HEK293T (cell line): ENCODE results near the gene DTNB.

Experiments
- CTCF ChIA-PET: fragments of 350-600 bp; formaldehyde crosslinking; extraction: SDS; loops from one replicate; lab custom pipeline; 2021; ENCODE audit warnings: antibody characterized with exemption, inconsistent platforms; lab: Yijun Ruan, JAX
- POLR2A ChIA-PET: fragments of 350-600 bp; formaldehyde crosslinking; extraction: SDS; loops from one replicate; lab custom pipeline; 2020; ENCODE audit warnings: antibody characterized with exemption, inconsistent platforms; lab: Yijun Ruan, JAX
- DNase-seq: peaks from one replicate; pipeline ENCODE4 v3.0.0; 2012; ENCODE audit warnings: mixed read lengths; ENCODE audit errors: extremely low spot score
- ARNT ChIP-seq: fragments of 450-650 bp; IDR thresholded peaks from 2 replicates; pipeline ENCODE4 v1.6.1; 2017; ENCODE audit warnings: mild to moderate bottlenecking
- BHLHE40 ChIP-seq: fragments of 450-650 bp; IDR thresholded peaks from 2 replicates; pipeline ENCODE4 v1.6.1; 2016; ENCODE audit warnings: mild to moderate bottlenecking, moderate library complexity, borderline replicate concordance
- CTBP1 ChIP-seq: fragments of 450-650 bp; IDR thresholded peaks from 2 replicates; pipeline ENCODE4 v1.6.1; 2016; ENCODE audit warnings: borderline replicate concordance
- ELF4 ChIP-seq: fragments of 450-650 bp; IDR thresholded peaks from 2 replicates; pipeline ENCODE4 v1.6.1; 2017; ENCODE audit warnings: antibody characterized with exemption
- FOXA1 ChIP-seq: fragments of 450-650 bp; IDR thresholded peaks from 2 replicates; pipeline ENCODE4 v1.6.1; 2016; ENCODE audit warnings: mild to moderate bottlenecking
- FOXK2 ChIP-seq: fragments of 450-650 bp; IDR thresholded peaks from 2 replicates; pipeline ENCODE4 v1.6.1; 2016; ENCODE audit warnings: mild to moderate bottlenecking
- FOXM1 ChIP-seq: fragments of 450-650 bp; IDR thresholded peaks from 2 replicates; pipeline ENCODE4 v1.6.1; 2017; ENCODE audit warnings: mild to moderate bottlenecking, borderline replicate concordance
- HDGF ChIP-seq: fragments of 450-650 bp; IDR thresholded peaks from 2 replicates; pipeline ENCODE4 v1.6.1; 2017; ENCODE audit warnings: antibody characterized with exemption, borderline replicate concordance
- L3MBTL2 ChIP-seq: fragments of 450-650 bp; conservative IDR thresholded peaks from 2 replicates; pipeline ENCODE4 v1.6.1; 2016; ENCODE audit warnings: mild to moderate bottlenecking
- LEF1 ChIP-seq: fragments of 450-650 bp; IDR thresholded peaks from 2 replicates; pipeline ENCODE4 v1.6.1; 2017; ENCODE audit warnings: mild to moderate bottlenecking, borderline replicate concordance
- NFRKB ChIP-seq: fragments of 450-650 bp; IDR thresholded peaks from 2 replicates; pipeline ENCODE4 v1.6.1; 2016; ENCODE audit warnings: mild to moderate bottlenecking, moderate library complexity
- SP1 ChIP-seq: fragments of 450-650 bp; IDR thresholded peaks from 2 replicates; pipeline ENCODE4 v1.6.1; 2017
- SUZ12 ChIP-seq: fragments of 450-650 bp; IDR thresholded peaks from 2 replicates; pipeline ENCODE4 v1.6.1; 2016; ENCODE audit warnings: mild to moderate bottlenecking
- TARDBP ChIP-seq: fragments of 450-650 bp; IDR thresholded peaks from 2 replicates; pipeline ENCODE4 v1.6.1; 2016
- ZNF384 ChIP-seq: fragments of 450-650 bp; IDR thresholded peaks from 2 replicates; pipeline ENCODE4 v1.6.1; 2016
- TF ChIP-seq, protein P1 (sequence below): fragments of 450-650 bp; IDR thresholded peaks from 2 replicates; pipeline ENCODE4 v1.6.1; 2016

The DTNB gene

DNA sequence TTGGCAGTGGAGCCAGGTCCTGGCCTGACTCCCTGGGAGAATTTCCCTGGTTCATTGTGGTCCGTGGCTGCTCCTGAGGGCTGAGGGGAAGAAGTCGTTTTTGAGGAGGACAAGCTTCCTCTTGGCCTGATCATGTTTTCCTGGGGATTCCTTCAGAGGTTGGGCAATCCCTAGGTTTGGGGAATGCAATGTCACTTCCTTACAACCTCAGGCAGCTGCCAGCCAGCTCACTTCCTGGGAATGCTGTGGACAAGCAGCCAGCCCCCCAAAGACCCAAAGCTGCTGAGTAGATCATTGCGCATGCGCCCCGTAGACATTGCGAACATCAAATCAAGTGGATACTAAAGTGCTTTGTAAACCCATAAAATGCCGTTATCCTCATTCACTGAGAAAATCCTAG is 324.0 kb downstream of the DTNB start:
- TF ChIP-seq CTBP1 = no peak
- no peak for TF ChIP-seq SP1
- TF ChIP-seq L3MBTL2 = no peak
- TF ChIP-seq FOXA1 = no peak
- TF ChIP-seq BHLHE40 = no peak
- no peak for TF ChIP-seq ELF4
- no peak for TF ChIP-seq FOXM1
- no peak for TF ChIP-seq TARDBP
- no peak for DNase-seq
- POLR2A ChIA-PET = no interaction called here
- CTCF ChIA-PET = interaction anchor here (3.3 kb wide), 1 partner anchor 13 kb away, joined by 17 read pairs; no protein-coding TSS in a partner anchor

DNA sequence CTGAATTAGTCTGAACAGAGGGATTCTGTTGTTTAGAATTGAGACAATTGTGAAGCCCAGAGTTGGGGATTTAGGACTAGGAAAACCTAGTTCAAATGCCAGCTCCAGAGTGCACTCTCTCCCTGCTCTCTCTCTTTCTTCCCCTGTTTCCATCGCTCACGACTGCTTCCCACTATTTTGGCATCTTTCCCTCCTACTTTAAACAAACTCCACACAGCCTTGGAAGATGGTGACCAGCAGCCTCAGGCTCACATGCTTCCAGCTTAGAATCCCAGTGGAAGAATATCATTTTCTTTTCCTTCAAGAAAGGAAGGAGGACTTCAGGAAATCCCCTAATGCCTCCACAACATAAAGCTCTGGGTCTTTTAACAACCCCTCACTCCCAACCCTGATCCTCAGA is 325.5 kb downstream of the DTNB start:
- TF ChIP-seq CTBP1 = no peak
- no peak for TF ChIP-seq FOXK2
- no peak for TF ChIP-seq ZNF384
- no peak for TF ChIP-seq FOXA1
- TF ChIP-seq TARDBP = no peak
- no peak for TF ChIP-seq NFRKB
- TF ChIP-seq SP1 = no peak
- no peak for TF ChIP-seq ARNT
- TF ChIP-seq HDGF = no peak
- no peak for TF ChIP-seq L3MBTL2
- TF ChIP-seq LEF1 = no peak
- no peak for TF ChIP-seq FOXM1
- TF ChIP-seq ELF4 = no peak
- TF ChIP-seq BHLHE40 = no peak
- TF ChIP-seq, protein P1, sequence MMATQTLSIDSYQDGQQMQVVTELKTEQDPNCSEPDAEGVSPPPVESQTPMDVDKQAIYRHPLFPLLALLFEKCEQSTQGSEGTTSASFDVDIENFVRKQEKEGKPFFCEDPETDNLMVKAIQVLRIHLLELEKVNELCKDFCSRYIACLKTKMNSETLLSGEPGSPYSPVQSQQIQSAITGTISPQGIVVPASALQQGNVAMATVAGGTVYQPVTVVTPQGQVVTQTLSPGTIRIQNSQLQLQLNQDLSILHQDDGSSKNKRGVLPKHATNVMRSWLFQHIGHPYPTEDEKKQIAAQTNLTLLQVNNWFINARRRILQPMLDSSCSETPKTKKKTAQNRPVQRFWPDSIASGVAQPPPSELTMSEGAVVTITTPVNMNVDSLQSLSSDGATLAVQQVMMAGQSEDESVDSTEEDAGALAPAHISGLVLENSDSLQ = no peak
- ChIA-PET POLR2A (interaction anchor here (1.8 kb wide), 1 partner anchor 14 kb away, joined by 4 read pairs; no protein-coding TSS in a partner anchor), CTCF (interaction anchor here (0.6 to 3.3 kb wide), 3 partner anchors 14 to 1710 kb away, joined by 3 to 17 read pairs (median 4); no protein-coding TSS in a partner anchor)
- no peak for DNase-seq

DNA sequence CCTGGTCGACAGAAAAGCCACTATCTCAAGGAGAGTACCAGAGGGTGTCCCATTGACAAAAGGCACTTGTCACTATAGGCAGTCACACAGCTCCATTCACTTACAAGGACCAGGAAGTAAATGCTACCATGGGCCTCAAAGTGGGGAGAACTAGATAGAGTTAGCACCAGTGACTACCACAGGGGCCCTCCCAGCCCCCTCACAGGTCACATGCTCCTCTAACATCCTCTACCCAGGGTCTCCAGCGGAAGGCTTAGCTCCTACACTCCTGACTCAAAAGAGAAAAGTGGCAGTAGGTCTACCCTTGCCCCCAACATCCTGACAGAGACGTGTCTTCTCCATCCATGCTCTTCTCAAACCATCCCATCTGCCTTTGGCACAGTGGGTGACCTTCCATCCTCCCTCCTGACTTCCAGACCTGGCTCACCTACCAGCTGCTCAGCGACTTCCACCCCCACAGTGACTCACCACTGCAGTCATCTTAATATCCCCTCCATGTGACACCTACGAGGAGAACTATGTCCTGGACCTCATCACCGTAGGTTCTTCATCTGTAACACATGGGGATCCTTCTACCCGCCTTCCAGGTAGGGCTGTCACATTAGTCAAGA is 326.1 kb downstream of the DTNB start:
- no peak for DNase-seq
- TF ChIP-seq, protein P1 = no peak
- TF ChIP-seq LEF1 (no peak), ZNF384 (no peak), ELF4 (no peak), BHLHE40 (no peak), SUZ12 (no peak), HDGF (no peak), L3MBTL2 (no peak), NFRKB (no peak), TARDBP (no peak), CTBP1 (no peak), SP1 (no peak), FOXA1 (no peak), ARNT (no peak), FOXM1 (no peak), FOXK2 (no peak)
- ChIA-PET POLR2A (interaction anchor here (1.8 kb wide), 1 partner anchor 15 kb away, joined by 4 read pairs; no protein-coding TSS in a partner anchor), CTCF (interaction anchor here (0.6 to 3.3 kb wide), 2 partner anchors 15 to 124 kb away, joined by 4 to 17 read pairs; no protein-coding TSS in a partner anchor)

DNA sequence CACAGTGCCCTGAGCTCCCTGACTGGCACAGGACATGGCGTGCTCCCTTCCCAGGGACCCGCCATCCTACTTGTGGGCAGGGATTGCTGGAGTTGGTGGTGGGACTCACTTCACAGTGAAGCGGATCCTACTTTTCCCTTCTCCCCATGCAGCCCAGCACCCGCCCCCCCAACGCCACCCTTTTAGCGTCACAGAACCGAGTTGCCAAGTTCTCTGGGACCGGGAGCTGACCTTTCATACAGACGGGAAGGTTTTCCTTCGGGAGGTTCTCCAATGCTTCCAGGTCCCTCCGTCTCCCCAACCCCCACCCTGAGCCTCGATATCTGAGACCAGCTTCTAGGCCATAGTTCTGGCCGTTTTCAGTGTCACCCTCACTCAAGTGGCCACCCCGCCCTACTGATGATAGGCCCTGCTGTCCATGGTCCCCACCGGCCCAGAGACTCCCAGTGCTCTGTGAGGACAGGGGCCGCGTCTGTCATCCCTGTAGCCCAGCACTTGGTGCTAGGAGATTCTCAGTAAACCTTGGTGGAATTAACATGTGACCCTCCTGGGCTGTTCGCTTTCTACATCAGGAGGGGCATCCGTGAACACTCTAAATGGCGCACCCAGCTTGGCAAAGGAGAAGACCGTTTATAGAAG is 330.1 kb downstream of the DTNB start:
- POLR2A ChIA-PET = interaction anchor here (1.1 kb wide), 1 partner anchor 33 kb away, joined by 3 read pairs; no protein-coding TSS in a partner anchor
- CTCF ChIA-PET = interaction anchor here (0.6 to 1.1 kb wide), 3 partner anchors 19 to 127 kb away, joined by 3 to 7 read pairs (median 3); no protein-coding TSS in a partner anchor

DNA sequence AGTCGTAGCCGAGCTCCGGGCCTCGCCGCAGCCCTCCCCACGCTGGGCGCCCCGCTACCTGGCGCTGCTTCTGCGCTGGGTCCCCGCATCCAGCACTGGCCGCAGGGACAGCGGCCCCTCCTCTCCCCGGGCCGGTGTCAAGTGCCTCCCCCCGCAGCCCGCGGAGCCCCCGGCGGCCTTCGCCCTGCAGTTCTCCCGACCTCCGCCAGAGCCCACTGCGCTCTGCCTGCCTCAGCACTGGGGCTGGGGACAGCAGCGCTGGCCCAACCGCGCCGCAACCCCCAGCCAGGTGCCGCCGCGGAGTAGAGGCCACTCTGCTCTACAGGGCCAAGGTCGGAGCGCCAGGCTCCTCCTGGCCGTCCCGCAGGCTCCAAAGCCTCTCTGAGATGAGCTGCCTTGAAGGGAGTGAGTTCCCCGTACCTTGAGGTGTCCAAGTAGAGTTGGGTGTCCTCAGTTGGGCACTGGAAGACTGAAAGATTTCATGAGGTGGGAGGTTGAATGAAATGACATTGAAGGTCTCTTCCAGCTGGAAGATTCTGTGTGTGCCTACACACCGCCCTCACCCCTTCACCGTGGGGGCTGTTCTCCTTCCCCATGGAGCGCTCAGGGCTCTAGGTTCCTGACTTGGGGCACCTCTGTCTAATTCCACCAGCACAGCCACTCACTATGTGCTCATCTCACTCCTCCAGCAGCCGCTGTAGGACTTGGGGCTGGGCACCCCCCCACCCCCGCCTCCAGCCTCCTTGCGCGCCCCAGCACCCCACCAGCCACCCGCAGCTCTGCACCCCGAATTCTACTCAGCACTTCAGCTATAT is 330.8 kb downstream of the DTNB start:
- DNase-seq = peak; percentile 91
- POLR2A ChIA-PET = interaction anchor here (1.1 kb wide), 1 partner anchor 34 kb away, joined by 3 read pairs; no protein-coding TSS in a partner anchor
- CTCF ChIA-PET = interaction anchor here (0.6 to 1.1 kb wide), 3 partner anchors 20 to 128 kb away, joined by 3 to 7 read pairs (median 3); no protein-coding TSS in a partner anchor
- TF ChIP-seq SUZ12 = no peak
- no peak for TF ChIP-seq SP1
- TF ChIP-seq FOXM1 = peak; percentile 74; the same call in 1 of the 2 replicates

More for the DNA sequence above, 330.1 kb downstream of the DTNB start:
- DNase-seq = no peak
- no peak for TF ChIP-seq FOXA1
- TF ChIP-seq LEF1 = no peak
- TF ChIP-seq SP1 = no peak
- no peak for TF ChIP-seq L3MBTL2
- no peak for TF ChIP-seq FOXK2
- TF ChIP-seq, protein P1 = no peak
- no peak for TF ChIP-seq TARDBP
- TF ChIP-seq ZNF384 = no peak
- TF ChIP-seq SUZ12 = no peak
